DMS79 (cell line): ENCODE data around the gene BRINP2.

ENCODE experiments used
- DNase-seq: peaks from one replicate; lab custom pipeline; 2025; lab: John Stamatoyannopoulos, UW

Gene BRINP2

GRCh38 chr1:177170756-177171535, at the start of gene BRINP2:
TSS of gene BRINP2 (plus strand) at chr1:177170958. CDS start at chr1:177229877, 58,919 bp downstream.
- DNase-seq = peak; percentile 76

GRCh38 chr1:177122461-177123251, 48.1 kb upstream of the BRINP2 start:
- DNase-seq = peak; percentile 69

GRCh38 chr1:177124577-177125278, 46.0 kb upstream of the BRINP2 start:
- no peak for DNase-seq

- DNase-seq = no peak
Observed at GRCh38 chr1:177126267-177126666, 44.5 kb upstream of the BRINP2 start.

GRCh38 chr1:177128665-177129281, 42.0 kb upstream of the BRINP2 start:
- DNase-seq = no peak

- DNase-seq = peak; percentile 11
Observed at GRCh38 chr1:177130451-177130945, 40.3 kb upstream of the BRINP2 start.

GRCh38 chr1:177131723-177132122, 39.0 kb upstream of the BRINP2 start:
- DNase-seq = no peak

GRCh38 chr1:177132141-177132540, 38.6 kb upstream of the BRINP2 start:
- DNase-seq = no peak

GRCh38 chr1:177133977-177134538, 36.7 kb upstream of the BRINP2 start:
- DNase-seq = no peak

GRCh38 chr1:177135250-177135649, 35.5 kb upstream of the BRINP2 start:
- no peak for DNase-seq

- DNase-seq = no peak
Observed at GRCh38 chr1:177137814-177138213, 32.9 kb upstream of the BRINP2 start.

GRCh38 chr1:177138347-177138746, 32.4 kb upstream of the BRINP2 start:
- no peak for DNase-seq

- no peak for DNase-seq
Observed at GRCh38 chr1:177142010-177142409, 28.7 kb upstream of the BRINP2 start.

GRCh38 chr1:177142791-177143271, 27.9 kb upstream of the BRINP2 start:
- DNase-seq = no peak

- no peak for DNase-seq
Observed at GRCh38 chr1:177145106-177146070, 25.4 kb upstream of the BRINP2 start.

- DNase-seq = no peak
Observed at GRCh38 chr1:177146499-177146898, 24.3 kb upstream of the BRINP2 start.

- no peak for DNase-seq
Observed at GRCh38 chr1:177162243-177162642, 8.5 kb upstream of the BRINP2 start.

- DNase-seq = no peak
Observed at GRCh38 chr1:177163844-177164379, 6.8 kb upstream of the BRINP2 start.

- peak; percentile 7 for DNase-seq
Observed at GRCh38 chr1:177164380-177165068, 6.2 kb upstream of the BRINP2 start, which contains the start of gene ASTN1. TSS of gene ASTN1 (minus strand) at chr1:177164712. CDS start at chr1:177164676, 36 bp downstream.
